ENCODE measurements around the gene RRBP1. TPM values are rescaled to one million over a fixed set of nuclear protein-coding genes. Genes with fewer than 3 reads are reported as not detected.

Gene RRBP1
- total and polyA plus RNA-seq, 9 donors, result 29.2 to 159 (median 83.8) TPM

DNA sequence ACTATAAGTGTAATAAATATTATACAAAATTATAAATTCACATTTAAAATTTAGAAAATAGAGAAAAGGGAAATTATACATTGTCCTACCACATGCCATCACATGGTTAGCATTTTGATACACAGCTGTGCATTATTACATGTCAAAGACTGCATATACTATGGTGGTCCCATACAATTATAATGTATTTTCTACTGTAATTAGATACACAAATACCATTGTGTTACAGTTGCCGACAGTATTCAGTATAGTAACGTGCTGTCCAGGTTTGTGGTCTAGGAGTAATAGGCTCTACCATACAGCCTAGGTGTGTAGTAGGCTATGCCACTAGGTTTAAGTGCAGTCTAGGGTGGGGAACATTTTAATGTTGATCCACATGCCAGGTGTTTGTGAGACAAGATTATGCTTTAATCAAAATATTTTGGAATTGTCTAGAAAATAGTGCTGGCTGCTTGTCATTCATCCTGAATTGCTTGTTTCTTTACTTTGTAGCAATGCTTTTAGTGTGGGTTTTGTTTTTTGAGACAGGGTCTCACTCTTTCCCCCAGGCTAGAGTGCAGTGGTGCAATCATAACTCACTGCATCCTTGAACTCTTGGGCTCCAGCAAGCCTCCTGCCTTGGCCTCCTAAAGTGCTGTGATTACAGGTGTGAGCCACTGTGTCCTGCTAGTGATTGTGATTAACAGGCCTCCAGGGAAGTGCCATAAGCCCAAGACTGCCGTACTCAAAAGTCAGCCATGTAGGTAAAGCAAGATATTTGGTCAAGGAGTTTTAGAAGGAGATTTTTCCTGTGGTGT lies 73.1 kb downstream of the RRBP1 start:
- 72 to 76% (median 74%) methylated on average over 3 of the region's 3 CpGs for WGBS, 3 donors
- H3K27me3 ChIP-seq, result no peaks in the 10 kb centered on the region
- H3K27ac ChIP-seq, result no peak overlapping the region
- no peaks in the 10 kb centered on the region for H3K36me3 ChIP-seq
- DNase-seq, result no peak
- H3K9me3 ChIP-seq, result no peaks in the 10 kb centered on the region
- intact Hi-C loops (cut with DNase I), result no loop called here
- H3K4me1 ChIP-seq (ENCODE audit: insufficient read depth), result peaks cover 11% of the 10 kb centered on the region
- no peak overlapping the region for H3K4me3 ChIP-seq
- no peak for TF ChIP-seq EP300 (IDR thresholded peaks at IDR 0.05)
- TF ChIP-seq POLR2A (IDR thresholded peaks at IDR 0.05), result no peak
- TF ChIP-seq, protein P1, sequence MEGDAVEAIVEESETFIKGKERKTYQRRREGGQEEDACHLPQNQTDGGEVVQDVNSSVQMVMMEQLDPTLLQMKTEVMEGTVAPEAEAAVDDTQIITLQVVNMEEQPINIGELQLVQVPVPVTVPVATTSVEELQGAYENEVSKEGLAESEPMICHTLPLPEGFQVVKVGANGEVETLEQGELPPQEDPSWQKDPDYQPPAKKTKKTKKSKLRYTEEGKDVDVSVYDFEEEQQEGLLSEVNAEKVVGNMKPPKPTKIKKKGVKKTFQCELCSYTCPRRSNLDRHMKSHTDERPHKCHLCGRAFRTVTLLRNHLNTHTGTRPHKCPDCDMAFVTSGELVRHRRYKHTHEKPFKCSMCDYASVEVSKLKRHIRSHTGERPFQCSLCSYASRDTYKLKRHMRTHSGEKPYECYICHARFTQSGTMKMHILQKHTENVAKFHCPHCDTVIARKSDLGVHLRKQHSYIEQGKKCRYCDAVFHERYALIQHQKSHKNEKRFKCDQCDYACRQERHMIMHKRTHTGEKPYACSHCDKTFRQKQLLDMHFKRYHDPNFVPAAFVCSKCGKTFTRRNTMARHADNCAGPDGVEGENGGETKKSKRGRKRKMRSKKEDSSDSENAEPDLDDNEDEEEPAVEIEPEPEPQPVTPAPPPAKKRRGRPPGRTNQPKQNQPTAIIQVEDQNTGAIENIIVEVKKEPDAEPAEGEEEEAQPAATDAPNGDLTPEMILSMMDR (IDR thresholded peaks at IDR 0.05), result no peak

DNA sequence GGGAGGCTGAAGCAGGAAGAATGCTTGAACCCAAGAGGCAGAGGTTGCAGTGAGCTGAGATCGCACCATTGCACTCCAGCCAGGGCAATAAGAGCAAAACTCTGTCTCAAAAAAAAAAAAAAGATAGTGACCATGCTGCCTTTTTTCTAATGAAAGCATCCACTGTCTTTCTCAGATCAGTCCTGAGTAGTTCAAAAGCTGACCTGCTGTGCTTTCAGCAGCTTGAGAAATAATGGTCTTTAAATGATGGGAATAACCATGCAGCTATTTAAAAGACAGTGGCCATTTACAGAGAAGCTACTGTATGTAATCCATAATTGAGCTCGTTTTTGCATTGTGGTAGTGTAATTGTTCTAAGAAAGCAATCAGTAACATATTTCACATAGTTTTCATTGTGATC lies 76.0 kb downstream of the RRBP1 start:
- H3K4me3 ChIP-seq, result no peak overlapping the region
- no peaks in the 10 kb centered on the region for H3K9me3 ChIP-seq
- no peaks in the 10 kb centered on the region for H3K27me3 ChIP-seq
- WGBS, 3 donors, result 72 to 76% (median 74%) methylated on average over 2 of the region's 2 CpGs
- TF ChIP-seq POLR2A (IDR thresholded peaks at IDR 0.05) (no peak), EP300 (IDR thresholded peaks at IDR 0.05) (no peak)
- TF ChIP-seq, protein P1 (IDR thresholded peaks at IDR 0.05), result no peak
- no peak for DNase-seq
- intact Hi-C loops (cut with DNase I), result no loop called here
- no peaks in the 10 kb centered on the region for H3K4me1 ChIP-seq (ENCODE audit: insufficient read depth)
- H3K36me3 ChIP-seq, result no peaks in the 10 kb centered on the region
- no peak overlapping the region for H3K27ac ChIP-seq

DNA sequence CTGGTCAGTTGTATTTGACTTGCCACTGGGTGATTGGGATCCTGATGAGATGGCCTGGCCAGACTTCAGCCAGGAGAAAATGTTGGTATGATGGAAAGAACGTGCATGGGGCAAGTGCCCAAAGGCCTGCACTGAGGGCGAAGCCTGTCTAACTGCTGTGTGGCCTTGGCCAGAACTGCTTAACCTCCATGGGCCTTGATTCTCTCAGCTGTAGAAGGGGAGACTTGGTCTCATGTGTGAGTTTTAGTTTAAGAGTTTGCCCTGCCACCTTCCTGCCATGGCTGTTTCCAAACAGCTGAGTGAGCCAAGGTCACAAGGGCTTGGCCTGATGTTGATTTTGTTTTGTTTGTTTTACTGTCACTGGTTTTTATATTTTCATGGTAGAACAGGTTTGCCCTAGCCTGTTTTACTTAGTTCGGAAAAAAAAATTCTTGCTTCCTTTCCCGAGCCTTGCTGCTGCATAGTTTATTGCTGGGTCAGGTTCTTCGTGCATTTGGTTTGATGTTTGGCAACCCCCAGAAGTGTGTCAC lies 76.8 kb downstream of the RRBP1 start:
- no peaks in the 10 kb centered on the region for H3K4me1 ChIP-seq (ENCODE audit: insufficient read depth)
- no peaks in the 10 kb centered on the region for H3K27me3 ChIP-seq
- H3K36me3 ChIP-seq, result no peaks in the 10 kb centered on the region
- H3K4me3 ChIP-seq, result no peak overlapping the region
- no peak for DNase-seq
- H3K27ac ChIP-seq, result no peak overlapping the region
- no peaks in the 10 kb centered on the region for H3K9me3 ChIP-seq
- WGBS, 3 donors, result 66 to 68% (median 67%) methylated on average over 5 of the region's 5 CpGs
- intact Hi-C loops (cut with DNase I), result no loop called here
- TF ChIP-seq POLR2A (IDR thresholded peaks at IDR 0.05), result no peak
- TF ChIP-seq EP300 (IDR thresholded peaks at IDR 0.05), result no peak
- TF ChIP-seq, protein P1 (IDR thresholded peaks at IDR 0.05), result no peak

DNA sequence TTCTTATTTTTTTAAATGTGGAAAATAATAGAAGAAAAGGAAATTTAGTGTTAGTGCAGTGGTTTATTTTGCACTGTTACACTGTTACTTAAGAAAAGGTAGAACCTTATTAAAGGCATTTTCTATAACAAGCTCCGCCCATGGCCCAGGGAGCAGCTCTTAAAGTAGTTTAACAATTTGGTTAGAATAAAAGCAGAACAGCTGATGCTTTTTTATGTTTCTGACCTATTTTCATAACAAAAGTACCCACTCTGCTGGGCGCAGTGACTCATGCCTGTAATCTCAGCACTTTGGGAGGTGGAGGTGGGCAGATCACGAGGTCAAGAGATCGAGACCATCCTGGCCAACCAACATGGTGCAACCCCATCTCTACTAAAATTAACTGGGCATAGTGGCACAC lies 79.5 kb downstream of the RRBP1 start:
- no peak for TF ChIP-seq POLR2A (IDR thresholded peaks at IDR 0.05)
- TF ChIP-seq, protein P1 (IDR thresholded peaks at IDR 0.05), result no peak
- TF ChIP-seq EP300 (IDR thresholded peaks at IDR 0.05), result no peak
- H3K36me3 ChIP-seq, result no peaks in the 10 kb centered on the region
- intact Hi-C loops (cut with DNase I), result no loop called here
- H3K27ac ChIP-seq, result no peak overlapping the region
- no peaks in the 10 kb centered on the region for H3K4me1 ChIP-seq (ENCODE audit: insufficient read depth)
- no peak for DNase-seq
- WGBS, 3 donors, result 91 to 94% (median 91%) methylated on average over 4 of the region's 4 CpGs
- H3K9me3 ChIP-seq, result no peaks in the 10 kb centered on the region
- H3K4me3 ChIP-seq, result no peak overlapping the region
- H3K27me3 ChIP-seq, result no peaks in the 10 kb centered on the region
